SJSA1 (cell line): ENCODE measurements around the gene KCNQ1. TPM values are rescaled to one million over a fixed set of nuclear protein-coding genes. Genes with fewer than 3 reads are reported as not detected.

Experiments
- DNase-seq, 2 experiments: peaks; one replicate each; pipeline ENCODE4 v3.0.0-alpha.2; 2015 to 2020; ENCODE audit warnings: low spot score in 2 of 2, low read depth in 1 of 2
- H3K27ac ChIP-seq: fragments of 250-450 bp; sonication (Bioruptor Pico); 2 replicates; pipeline ENCODE4 v1.5.1; 2020; ENCODE audit warnings: mild to moderate bottlenecking, moderate library complexity
- H3K27me3 ChIP-seq: fragments of 250-450 bp; sonication (Bioruptor Pico); replicated peaks from 2 replicates; pipeline ENCODE4 v1.5.1; 2020; ENCODE audit warnings: mild to moderate bottlenecking, moderate library complexity
- H3K36me3 ChIP-seq: fragments of 250-450 bp; sonication (Bioruptor Pico); 2 replicates; pipeline ENCODE4 v1.5.1; 2020; ENCODE audit warnings: mild to moderate bottlenecking
- H3K4me1 ChIP-seq: fragments of 250-450 bp; sonication (Bioruptor Pico); replicated peaks from 2 replicates; pipeline ENCODE4 v1.6.1; 2021; ENCODE audit warnings: mild to moderate bottlenecking
- H3K4me3 ChIP-seq: fragments of 250-450 bp; sonication (Bioruptor Pico); 2 replicates; pipeline ENCODE4 v1.5.1; 2020; ENCODE audit warnings: mild to moderate bottlenecking
- H3K9me3 ChIP-seq: fragments of 250-450 bp; sonication (Bioruptor Pico); replicated peaks from 2 replicates; pipeline ENCODE4 v1.5.1; 2020; ENCODE audit warnings: mild to moderate bottlenecking
- total RNA-seq: library from RNA; depleted of rRNA; stranded (reverse); fragments of >200 nt; shearing (Covaris generic); gene quantifications from 2 replicates; pipeline ENCODE4 v1.2.3, GENCODE V29; 2014

Gene KCNQ1
- total RNA-seq, 1 experiment from 2014 or later: not detected

- Histone ChIP-seq H3K36me3 (no peaks in the 10 kb centered on the region), H3K9me3 (no peaks in the 10 kb centered on the region), H3K4me1 (no peaks in the 10 kb centered on the region), H3K4me3 (no peak overlapping the region), H3K27me3 (peaks cover 66% of the 10 kb centered on the region), H3K27ac (no peak overlapping the region)
- peak in 1 of 2 experiments; percentile 46 for DNase-seq
Observed at GRCh38 chr11:2467695-2468055, 22.9 kb downstream of the KCNQ1 start.

- peak in 1 of 2 experiments; percentile 36 for DNase-seq
- Histone ChIP-seq H3K36me3 (no peaks in the 10 kb centered on the region), H3K9me3 (no peaks in the 10 kb centered on the region), H3K27ac (no peak overlapping the region), H3K4me3 (no peak overlapping the region), H3K4me1 (no peaks in the 10 kb centered on the region), H3K27me3 (peaks cover 59% of the 10 kb centered on the region)
Observed at GRCh38 chr11:2468363-2469235, 23.8 kb downstream of the KCNQ1 start.

DNA sequence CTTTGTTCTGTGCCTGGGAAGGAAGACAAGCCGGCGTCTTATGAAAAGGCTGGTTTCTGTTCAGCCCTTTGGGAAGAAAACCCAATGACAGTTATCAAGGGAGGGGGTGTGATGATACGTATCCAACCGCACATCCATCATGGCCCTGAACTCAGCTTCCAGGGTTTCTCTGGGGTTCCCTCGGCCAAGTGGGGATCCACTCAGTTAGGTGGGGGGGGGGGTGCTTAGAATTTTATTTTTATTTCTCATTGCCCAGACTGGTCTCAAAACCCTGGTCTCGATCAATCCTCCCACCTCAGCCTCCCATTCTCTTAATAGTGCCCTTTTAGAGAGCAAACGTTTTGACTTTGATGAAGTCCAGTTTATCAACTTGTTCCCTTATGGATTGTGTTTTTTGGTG lies 25.7 kb downstream of the KCNQ1 start:
- Histone ChIP-seq H3K27ac (no peak overlapping the region), H3K4me1 (no peaks in the 10 kb centered on the region), H3K36me3 (no peaks in the 10 kb centered on the region), H3K27me3 (peaks cover 45% of the 10 kb centered on the region), H3K4me3 (no peak overlapping the region), H3K9me3 (no peaks in the 10 kb centered on the region)
- DNase-seq: peak in 1 of 2 experiments; percentile 41

DNA sequence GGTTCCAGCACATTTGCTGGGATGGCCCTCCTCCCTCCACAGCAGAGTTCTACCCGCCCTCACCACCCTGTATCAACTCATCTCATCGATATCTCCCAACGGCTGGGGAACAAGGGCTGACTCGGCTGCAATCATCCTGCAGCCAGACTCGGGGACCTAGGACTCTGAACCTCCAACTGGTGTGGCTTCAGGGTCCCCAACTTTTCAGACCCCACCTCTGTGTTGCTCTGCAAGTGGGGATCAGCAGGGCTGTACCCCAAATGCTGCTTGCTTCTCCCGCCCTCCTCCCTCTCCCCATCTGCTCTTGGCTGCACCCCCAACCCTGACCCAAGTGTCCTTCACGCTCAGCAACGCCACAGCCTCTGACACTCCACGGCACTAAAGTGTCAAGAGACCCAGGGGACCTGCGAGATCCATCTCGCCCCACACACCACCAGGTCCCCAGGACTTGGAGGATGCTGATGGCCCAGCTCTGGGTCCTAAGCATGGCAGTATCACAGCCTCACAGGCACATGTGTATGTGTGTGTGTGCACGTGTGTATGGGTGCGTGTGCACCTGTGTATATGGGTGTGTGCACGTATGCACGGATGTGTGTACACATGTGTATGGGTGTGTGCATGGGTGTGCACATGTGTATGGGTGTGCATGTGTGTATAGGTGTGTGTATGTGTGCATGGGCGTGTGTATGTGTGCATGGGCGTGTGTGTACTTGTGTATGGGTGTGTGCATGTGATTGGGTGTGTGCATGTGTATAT lies 26.4 kb downstream of the KCNQ1 start:
- H3K4me1 ChIP-seq: no peaks in the 10 kb centered on the region
- H3K4me3 ChIP-seq: no peak overlapping the region
- peaks cover 41% of the 10 kb centered on the region for H3K27me3 ChIP-seq
- no peak overlapping the region for H3K27ac ChIP-seq
- DNase-seq: peak in 1 of 2 experiments; percentile 45
- no peaks in the 10 kb centered on the region for H3K36me3 ChIP-seq
- no peaks in the 10 kb centered on the region for H3K9me3 ChIP-seq

- Histone ChIP-seq H3K36me3 (no peaks in the 10 kb centered on the region), H3K27me3 (peaks cover 39% of the 10 kb centered on the region), H3K27ac (no peak overlapping the region), H3K4me1 (no peaks in the 10 kb centered on the region), H3K4me3 (no peak overlapping the region), H3K9me3 (no peaks in the 10 kb centered on the region)
- DNase-seq: no peak
Observed at GRCh38 chr11:2471804-2472096, 26.9 kb downstream of the KCNQ1 start.

- no peaks in the 10 kb centered on the region for H3K36me3 ChIP-seq
- DNase-seq: no peak
- no peak overlapping the region for H3K4me3 ChIP-seq
- no peaks in the 10 kb centered on the region for H3K9me3 ChIP-seq
- H3K27ac ChIP-seq: no peak overlapping the region
- no peaks in the 10 kb centered on the region for H3K4me1 ChIP-seq
- H3K27me3 ChIP-seq: peaks cover 36% of the 10 kb centered on the region
Observed at GRCh38 chr11:2472428-2473186, 27.8 kb downstream of the KCNQ1 start.

DNA sequence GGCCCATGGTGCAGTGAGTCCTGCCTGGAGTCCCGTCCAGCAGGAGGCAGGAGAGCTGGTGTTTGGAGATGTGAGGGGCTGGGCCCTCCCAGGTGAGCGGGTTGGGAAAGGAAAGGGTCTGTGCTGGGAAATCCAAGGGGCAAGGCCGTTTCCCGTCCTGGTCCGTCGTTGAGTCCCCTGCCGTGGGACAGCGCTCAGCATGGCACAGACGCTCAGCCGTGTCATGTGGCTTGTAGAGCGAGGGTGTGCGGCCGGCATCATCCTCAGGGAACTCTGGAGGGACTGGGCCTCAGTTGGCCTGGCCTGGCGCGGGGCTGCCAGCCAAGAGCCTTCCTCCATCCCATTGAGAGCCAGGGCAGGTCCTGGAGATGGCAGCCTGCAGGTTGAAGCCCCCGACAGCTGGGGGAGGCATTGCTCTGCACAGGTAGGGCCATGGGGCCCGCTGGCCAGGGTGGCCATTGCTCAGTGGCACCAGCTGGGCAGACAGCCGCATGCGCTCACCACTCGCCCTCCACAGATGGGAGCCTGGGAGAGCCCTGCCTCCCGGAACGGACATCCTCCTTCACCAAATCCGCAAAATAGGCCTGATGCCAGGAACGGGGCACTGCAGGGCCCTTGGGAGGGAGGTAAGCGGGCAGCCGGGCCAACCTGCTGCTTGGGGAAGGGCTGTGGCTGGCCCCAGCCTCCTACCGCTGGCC lies 28.7 kb downstream of the KCNQ1 start:
- Histone ChIP-seq H3K36me3 (no peaks in the 10 kb centered on the region), H3K9me3 (no peaks in the 10 kb centered on the region), H3K27ac (no peak overlapping the region), H3K4me3 (no peak overlapping the region), H3K4me1 (no peaks in the 10 kb centered on the region), H3K27me3 (peaks cover 27% of the 10 kb centered on the region)
- no peak for DNase-seq

GRCh38 chr11:2474059-2474901 lies 29.5 kb downstream of the KCNQ1 start:
- H3K27me3 ChIP-seq: peaks cover 20% of the 10 kb centered on the region
- no peaks in the 10 kb centered on the region for H3K36me3 ChIP-seq
- H3K9me3 ChIP-seq: no peaks in the 10 kb centered on the region
- no peak for DNase-seq
- H3K27ac ChIP-seq: no peak overlapping the region
- no peak overlapping the region for H3K4me3 ChIP-seq
- no peaks in the 10 kb centered on the region for H3K4me1 ChIP-seq

GRCh38 chr11:2475136-2475918 lies 30.5 kb downstream of the KCNQ1 start:
- H3K4me1 ChIP-seq: no peaks in the 10 kb centered on the region
- H3K36me3 ChIP-seq: no peaks in the 10 kb centered on the region
- no peaks in the 10 kb centered on the region; the same call in 1 of the 2 replicates for H3K9me3 ChIP-seq
- H3K27ac ChIP-seq: no peak overlapping the region
- peaks cover 14% of the 10 kb centered on the region for H3K27me3 ChIP-seq
- no peak for DNase-seq
- no peak overlapping the region for H3K4me3 ChIP-seq

DNA sequence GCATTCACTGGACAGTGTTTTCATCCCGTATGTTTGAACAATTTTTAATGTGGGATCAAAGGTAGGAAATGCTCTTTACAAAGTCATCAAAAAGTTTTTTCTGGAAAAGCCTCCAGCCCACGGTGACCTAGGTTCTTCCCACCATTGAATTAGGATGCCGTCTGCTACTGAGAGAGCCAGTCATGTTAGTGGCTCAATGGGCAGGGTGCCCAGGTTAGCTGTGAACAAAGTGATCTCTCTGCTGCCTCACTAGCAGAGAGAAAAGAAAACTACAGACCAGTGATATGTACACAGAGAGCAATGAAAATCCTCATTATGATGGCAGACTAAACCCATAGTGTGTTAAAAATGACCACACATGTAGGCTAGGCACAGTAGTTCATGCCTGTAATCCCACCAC lies 32.4 kb downstream of the KCNQ1 start:
- Histone ChIP-seq H3K27ac (no peak overlapping the region), H3K36me3 (no peaks in the 10 kb centered on the region), H3K9me3 (no peaks in the 10 kb centered on the region; the same call in 1 of the 2 replicates), H3K4me1 (no peaks in the 10 kb centered on the region), H3K27me3 (peaks cover 19% of the 10 kb centered on the region), H3K4me3 (no peak overlapping the region)
- no peak for DNase-seq

DNA sequence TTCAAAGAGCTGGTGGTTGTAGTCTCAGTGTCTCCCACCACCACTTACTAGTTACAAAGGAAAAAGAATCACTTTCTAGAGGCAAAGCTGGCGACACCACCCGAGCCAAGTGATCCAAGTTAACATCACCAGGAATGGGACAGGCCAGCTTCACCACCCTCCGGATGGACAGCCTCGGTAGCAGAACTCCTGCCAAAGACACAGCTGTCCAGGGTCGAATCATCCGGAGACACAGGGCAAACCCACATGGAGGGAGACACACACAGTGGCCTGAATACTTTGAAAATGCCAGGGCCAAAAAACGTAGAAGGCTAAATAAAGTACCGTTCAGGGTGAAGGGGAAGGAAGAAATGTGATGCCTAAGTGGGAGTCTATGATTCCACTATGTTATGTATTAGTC lies 33.1 kb downstream of the KCNQ1 start:
- H3K4me3 ChIP-seq: no peak overlapping the region
- DNase-seq: no peak
- H3K27me3 ChIP-seq: peaks cover 21% of the 10 kb centered on the region
- no peaks in the 10 kb centered on the region; the same call in 1 of the 2 replicates for H3K9me3 ChIP-seq
- no peak overlapping the region for H3K27ac ChIP-seq
- H3K4me1 ChIP-seq: no peaks in the 10 kb centered on the region
- no peaks in the 10 kb centered on the region for H3K36me3 ChIP-seq
